ENCODE data around the gene CNTN1.

Gene CNTN1

DNA sequence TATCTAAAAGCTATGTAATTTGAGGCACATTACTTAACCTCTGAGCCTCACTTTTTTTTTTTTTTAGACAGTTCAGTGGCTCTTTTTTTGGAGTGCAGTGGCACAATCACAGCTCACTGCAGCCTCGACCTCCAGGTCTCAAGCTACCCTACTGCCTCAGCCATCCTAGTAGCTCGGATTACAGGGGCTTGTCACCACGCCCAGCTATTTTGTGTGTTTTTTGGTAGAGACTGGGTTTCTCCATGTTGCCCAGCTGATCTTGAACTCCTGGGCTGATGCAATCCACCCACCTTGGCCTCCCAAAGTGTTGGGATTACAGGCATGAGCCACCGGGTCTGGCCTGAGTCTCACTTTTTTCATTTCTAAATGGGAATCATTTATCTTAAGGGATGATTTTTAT is 303.9 kb downstream of the CNTN1 start:
- H3K36me3 Mint-ChIP-seq (ENCODE audit: low read depth), result no peaks in the 10 kb centered on the region
- no peak overlapping the region for H3K4me3 Mint-ChIP-seq
- no peaks in the 10 kb centered on the region for H3K4me1 Mint-ChIP-seq (ENCODE audit: low read depth)
- intact Hi-C loops (cut with micrococcal nuclease), result no loop called here
- H3K27ac Mint-ChIP-seq, result no peak overlapping the region
- peaks cover 9% of the 10 kb centered on the region for H3K9me3 Mint-ChIP-seq
- H3K27me3 Mint-ChIP-seq, result no peaks in the 10 kb centered on the region

DNA sequence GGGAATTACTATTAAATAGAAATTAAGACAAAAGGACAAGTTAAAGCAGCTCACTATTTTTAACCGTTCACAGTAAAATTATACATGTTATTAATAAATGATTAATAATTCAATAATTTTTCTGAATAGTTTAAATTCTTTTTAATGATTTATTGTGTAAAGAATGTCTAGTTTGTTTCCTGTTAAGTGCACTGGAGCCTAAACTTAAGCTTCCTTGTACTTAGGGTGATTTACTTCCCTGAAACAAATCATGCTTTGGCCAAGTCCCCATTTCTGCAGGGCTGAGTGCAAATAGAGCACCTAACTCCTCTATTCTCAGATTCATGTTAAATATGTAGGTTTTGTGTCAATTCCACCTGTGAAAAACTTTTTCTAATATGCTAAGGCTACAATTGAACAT is 307.0 kb downstream of the CNTN1 start:
- intact Hi-C loops (cut with micrococcal nuclease), result no loop called here
- Mint-ChIP-seq H3K4me3 (no peak overlapping the region), H3K27me3 (no peaks in the 10 kb centered on the region), H3K4me1 (ENCODE audit: low read depth) (no peaks in the 10 kb centered on the region), H3K9me3 (peaks cover 40% of the 10 kb centered on the region), H3K27ac (no peak overlapping the region), H3K36me3 (ENCODE audit: low read depth) (no peaks in the 10 kb centered on the region)

DNA sequence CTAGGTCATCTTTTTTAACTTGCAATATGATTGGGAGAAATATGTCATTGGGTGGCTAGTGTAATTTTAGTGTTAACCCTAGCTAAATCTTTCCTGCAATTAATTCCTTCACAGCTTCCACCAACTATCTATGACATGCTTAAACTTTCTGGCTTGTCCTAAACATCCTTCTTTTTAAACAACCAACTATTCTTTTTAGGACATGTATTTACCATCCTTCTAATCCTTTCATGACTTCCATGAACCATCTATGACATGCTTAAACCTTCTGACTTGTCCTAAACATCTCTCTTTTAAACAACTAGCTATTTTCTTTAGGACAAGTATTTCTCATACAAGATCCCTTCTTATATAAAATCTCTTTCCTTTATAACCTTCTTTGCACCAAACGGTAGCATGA is 316.2 kb downstream of the CNTN1 start:
- peaks cover 86% of the 10 kb centered on the region for H3K9me3 Mint-ChIP-seq
- no peak overlapping the region for H3K27ac Mint-ChIP-seq
- intact Hi-C loops (cut with micrococcal nuclease), result no loop called here
- H3K36me3 Mint-ChIP-seq (ENCODE audit: low read depth), result no peaks in the 10 kb centered on the region
- no peaks in the 10 kb centered on the region for H3K27me3 Mint-ChIP-seq
- H3K4me3 Mint-ChIP-seq, result no peak overlapping the region
- no peaks in the 10 kb centered on the region for H3K4me1 Mint-ChIP-seq (ENCODE audit: low read depth)

DNA sequence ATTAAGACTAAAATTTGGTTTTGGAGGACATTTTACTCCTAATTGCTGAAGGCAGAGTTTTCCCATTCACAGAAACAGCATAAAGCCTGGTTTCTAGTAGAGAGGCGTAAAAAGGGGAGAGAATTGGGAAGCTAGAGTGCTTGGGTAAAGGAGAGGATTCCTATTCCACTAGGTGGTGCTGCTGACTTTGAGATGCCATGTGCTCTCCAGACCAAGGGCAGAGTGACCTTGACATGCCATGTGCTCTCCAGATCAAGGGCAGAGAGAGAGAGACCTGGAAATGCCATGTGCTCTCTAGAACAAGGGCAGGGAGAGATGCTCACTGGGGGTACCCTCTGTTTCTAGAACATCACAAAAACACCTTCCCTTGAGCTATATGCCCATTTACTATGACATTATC is 319.7 kb downstream of the CNTN1 start:
- Mint-ChIP-seq H3K27me3 (no peaks in the 10 kb centered on the region), H3K4me1 (ENCODE audit: low read depth) (no peaks in the 10 kb centered on the region), H3K36me3 (ENCODE audit: low read depth) (no peaks in the 10 kb centered on the region), H3K4me3 (no peak overlapping the region), H3K9me3 (peaks cover 57% of the 10 kb centered on the region), H3K27ac (no peak overlapping the region)
- intact Hi-C loops (cut with micrococcal nuclease), result no loop called here

DNA sequence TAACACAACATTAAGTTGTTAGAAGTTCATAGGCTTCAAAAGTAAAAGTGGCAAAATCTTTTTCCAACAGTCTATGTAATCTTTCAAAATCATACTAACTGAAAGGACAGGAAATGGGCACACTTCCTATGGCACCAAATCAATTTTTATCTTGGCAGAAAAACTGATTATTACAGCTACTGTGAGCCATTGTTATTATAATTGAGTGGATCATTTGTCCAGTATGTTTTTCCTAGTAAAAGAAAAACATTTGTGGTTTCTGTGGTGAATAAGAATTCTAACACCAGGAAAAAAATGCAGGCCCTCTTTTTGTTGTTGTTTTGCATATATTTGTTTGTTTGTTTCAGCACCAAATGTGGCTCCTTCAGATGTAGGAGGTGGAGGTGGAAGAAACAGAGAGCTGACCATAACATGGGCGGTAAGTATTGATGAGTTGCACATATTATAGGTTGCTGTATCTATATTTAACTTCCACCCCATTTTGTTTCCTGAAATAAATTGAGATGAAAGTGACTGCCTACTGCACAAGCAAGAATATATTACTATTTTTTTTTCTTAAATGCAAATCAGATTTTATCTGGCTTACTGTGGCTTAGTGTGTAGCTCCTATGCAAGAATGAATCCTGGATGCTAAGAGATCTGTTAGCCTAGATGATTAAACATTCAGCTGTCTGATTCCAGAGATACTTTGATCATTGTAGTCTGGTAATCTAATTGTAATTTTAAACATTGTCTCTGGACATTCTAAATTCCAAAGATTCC is 321.8 kb downstream of the CNTN1 start:
- H3K27ac Mint-ChIP-seq, result no peak overlapping the region
- H3K27me3 Mint-ChIP-seq, result no peaks in the 10 kb centered on the region
- no peak overlapping the region for H3K4me3 Mint-ChIP-seq
- H3K9me3 Mint-ChIP-seq, result peaks cover 36% of the 10 kb centered on the region
- H3K4me1 Mint-ChIP-seq (ENCODE audit: low read depth), result no peaks in the 10 kb centered on the region
- no peaks in the 10 kb centered on the region for H3K36me3 Mint-ChIP-seq (ENCODE audit: low read depth)
- intact Hi-C loops (cut with micrococcal nuclease), result no loop called here

DNA sequence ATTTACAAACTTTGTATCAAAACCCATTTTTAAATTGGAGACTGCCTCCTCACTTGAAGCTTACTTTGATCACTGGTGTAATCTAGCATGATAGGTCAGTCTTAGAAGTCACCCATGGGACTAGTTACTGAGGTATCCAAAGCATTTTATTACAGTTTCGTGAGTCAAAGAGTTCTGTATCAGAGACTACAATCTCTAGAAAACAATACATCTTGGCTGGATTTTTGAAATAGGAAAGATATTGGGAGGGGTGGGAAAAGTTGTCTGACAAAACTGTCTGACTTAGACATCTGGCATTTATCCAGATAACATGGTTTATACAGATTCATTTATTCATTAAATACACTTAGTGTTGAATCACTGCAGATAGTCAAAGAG is 322.4 kb downstream of the CNTN1 start:
- H3K27ac Mint-ChIP-seq, result no peak overlapping the region
- H3K4me1 Mint-ChIP-seq (ENCODE audit: low read depth), result no peaks in the 10 kb centered on the region
- H3K4me3 Mint-ChIP-seq, result no peak overlapping the region
- H3K36me3 Mint-ChIP-seq (ENCODE audit: low read depth), result no peaks in the 10 kb centered on the region
- no peaks in the 10 kb centered on the region for H3K27me3 Mint-ChIP-seq
- H3K9me3 Mint-ChIP-seq, result peaks cover 36% of the 10 kb centered on the region
- intact Hi-C loops (cut with micrococcal nuclease), result no loop called here

DNA sequence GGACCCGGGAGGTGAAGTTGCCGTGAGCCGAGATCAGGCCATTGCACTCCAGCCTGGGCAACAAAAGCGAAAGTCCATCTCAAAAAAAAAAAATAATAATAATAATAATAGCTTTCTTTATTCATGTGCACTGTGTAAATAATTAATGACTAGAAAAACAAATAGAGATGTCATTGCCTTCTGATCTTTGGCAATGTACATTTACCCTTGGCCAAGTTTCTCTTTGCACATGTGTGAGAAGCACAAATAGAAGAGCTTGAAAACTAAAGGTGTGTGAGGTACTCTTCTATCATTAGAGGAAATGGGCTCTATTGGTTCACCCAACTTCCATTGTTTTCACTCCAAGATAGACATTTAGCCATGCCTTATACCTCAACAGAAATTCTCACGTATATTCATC is 325.8 kb downstream of the CNTN1 start:
- no peaks in the 10 kb centered on the region for H3K36me3 Mint-ChIP-seq (ENCODE audit: low read depth)
- intact Hi-C loops (cut with micrococcal nuclease), result no loop called here
- H3K4me1 Mint-ChIP-seq (ENCODE audit: low read depth), result no peaks in the 10 kb centered on the region
- no peak overlapping the region for H3K27ac Mint-ChIP-seq
- H3K9me3 Mint-ChIP-seq, result peaks cover 6% of the 10 kb centered on the region
- H3K27me3 Mint-ChIP-seq, result no peaks in the 10 kb centered on the region
- H3K4me3 Mint-ChIP-seq, result no peak overlapping the region

DNA sequence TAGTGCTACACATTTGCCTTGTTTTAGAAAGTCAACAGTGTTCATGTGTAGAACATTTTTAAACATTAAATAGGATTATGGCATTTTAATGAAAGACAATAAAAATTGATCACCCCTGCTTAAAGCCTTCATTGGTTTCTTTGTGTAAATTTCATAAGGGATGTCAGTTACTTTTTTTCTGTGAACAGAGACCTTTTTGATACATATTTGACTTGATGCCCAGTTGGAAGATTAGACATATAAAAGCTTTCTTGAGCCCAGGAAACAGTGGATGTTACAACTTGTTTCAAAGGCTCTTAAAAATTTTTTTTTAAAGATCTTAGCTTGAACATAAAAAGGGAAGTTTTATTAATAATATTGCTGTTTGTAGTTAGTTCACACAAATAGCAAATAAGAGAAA is 327.2 kb downstream of the CNTN1 start:
- Mint-ChIP-seq H3K9me3 (peaks cover 6% of the 10 kb centered on the region), H3K36me3 (ENCODE audit: low read depth) (no peaks in the 10 kb centered on the region), H3K4me3 (no peak overlapping the region), H3K4me1 (ENCODE audit: low read depth) (no peaks in the 10 kb centered on the region), H3K27me3 (no peaks in the 10 kb centered on the region), H3K27ac (no peak overlapping the region)
- intact Hi-C loops (cut with micrococcal nuclease), result no loop called here

DNA sequence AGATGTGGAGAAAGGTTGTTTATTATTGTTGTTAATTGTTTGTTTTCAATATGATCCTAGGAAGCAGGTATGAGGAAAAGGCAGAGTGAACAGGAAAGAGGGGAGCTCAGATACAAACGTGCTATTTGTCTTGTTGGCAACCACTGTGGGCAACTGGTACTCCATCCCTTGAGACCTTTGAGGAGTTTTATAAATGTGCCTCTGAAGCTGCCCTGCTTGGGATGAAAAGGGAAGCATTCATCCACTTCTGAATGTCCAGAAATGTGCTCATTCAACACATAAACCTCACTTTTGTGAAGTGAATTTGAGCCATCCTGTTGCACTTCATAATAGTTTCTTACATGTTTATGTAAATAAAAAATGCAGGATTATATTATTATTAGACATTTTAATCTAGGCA is 331.6 kb downstream of the CNTN1 start:
- no peaks in the 10 kb centered on the region for H3K27me3 Mint-ChIP-seq
- H3K4me3 Mint-ChIP-seq, result no peak overlapping the region
- H3K4me1 Mint-ChIP-seq (ENCODE audit: low read depth), result no peaks in the 10 kb centered on the region
- no peaks in the 10 kb centered on the region for H3K36me3 Mint-ChIP-seq (ENCODE audit: low read depth)
- H3K27ac Mint-ChIP-seq, result no peak overlapping the region
- no peaks in the 10 kb centered on the region for H3K9me3 Mint-ChIP-seq
- intact Hi-C loops (cut with micrococcal nuclease), result no loop called here

DNA sequence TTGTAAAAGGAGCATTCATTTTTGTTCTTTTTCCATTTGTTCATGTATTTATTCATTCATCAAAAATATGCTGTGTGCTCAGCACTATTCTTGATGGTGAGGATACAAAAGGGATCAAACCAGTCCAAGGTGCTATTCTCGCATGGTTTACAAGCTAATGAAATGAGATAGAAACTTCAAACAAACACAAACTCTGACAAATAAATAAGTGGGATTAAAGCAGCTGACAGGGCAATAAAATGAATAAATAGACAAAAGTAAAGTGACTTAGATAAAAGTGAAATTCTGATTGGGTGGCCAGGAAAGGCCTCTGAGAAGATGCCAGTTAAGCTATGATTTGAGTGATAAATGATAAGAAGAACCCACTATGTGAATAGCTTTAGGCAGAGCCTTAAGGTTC is 333.9 kb downstream of the CNTN1 start:
- no peaks in the 10 kb centered on the region for H3K36me3 Mint-ChIP-seq (ENCODE audit: low read depth)
- H3K4me3 Mint-ChIP-seq, result no peak overlapping the region

DNA sequence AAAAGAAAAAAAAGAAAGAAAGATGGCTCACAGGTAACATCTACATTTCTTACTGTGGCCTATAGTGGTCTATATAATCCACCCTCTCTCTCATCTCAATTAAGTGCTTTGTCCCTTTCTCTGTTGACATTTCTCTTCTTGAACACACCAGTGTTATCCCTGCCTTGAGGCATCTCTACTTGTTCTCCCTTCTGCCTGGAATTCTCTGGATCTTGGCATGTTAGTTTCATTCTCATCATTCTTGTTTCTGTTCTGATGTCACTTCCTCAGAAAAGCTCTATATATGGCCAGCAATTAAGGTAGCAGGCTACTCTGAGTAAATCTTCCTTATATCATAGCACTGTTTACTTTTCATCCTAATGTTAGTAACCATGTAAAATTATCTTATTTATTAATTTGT is 340.1 kb downstream of the CNTN1 start:
- H3K9me3 Mint-ChIP-seq, result no peaks in the 10 kb centered on the region
- H3K4me3 Mint-ChIP-seq, result no peak overlapping the region
- no peak overlapping the region for H3K27ac Mint-ChIP-seq
- no peaks in the 10 kb centered on the region for H3K4me1 Mint-ChIP-seq (ENCODE audit: low read depth)
- intact Hi-C loops (cut with micrococcal nuclease), result no loop called here
- H3K27me3 Mint-ChIP-seq, result no peaks in the 10 kb centered on the region
- H3K36me3 Mint-ChIP-seq (ENCODE audit: low read depth), result no peaks in the 10 kb centered on the region

More for the DNA sequence above, 333.9 kb downstream of the CNTN1 start:
- intact Hi-C loops (cut with micrococcal nuclease), result no loop called here
- Mint-ChIP-seq H3K27me3 (no peaks in the 10 kb centered on the region), H3K9me3 (no peaks in the 10 kb centered on the region), H3K4me1 (ENCODE audit: low read depth) (no peaks in the 10 kb centered on the region), H3K27ac (no peak overlapping the region)

DNA sequence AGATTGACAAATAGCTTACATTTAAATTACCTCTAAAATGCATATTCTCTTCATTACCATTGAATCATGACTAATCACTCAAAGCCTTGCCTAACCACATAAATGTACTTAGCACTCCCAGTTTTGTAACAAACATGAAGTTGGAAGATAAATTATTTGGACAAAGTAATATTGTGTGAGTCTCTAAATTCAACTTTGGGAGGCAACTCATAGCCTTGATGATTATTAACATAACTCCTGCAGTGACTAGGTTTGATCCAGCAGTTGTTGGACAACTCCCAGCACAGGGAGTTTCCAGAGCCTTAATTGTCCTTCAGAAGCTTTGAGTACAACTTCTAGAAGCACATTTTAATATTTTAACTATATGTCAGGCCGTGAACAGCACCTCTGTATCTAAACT is 342.4 kb downstream of the CNTN1 start:
- Mint-ChIP-seq H3K27ac (no peak overlapping the region), H3K4me1 (ENCODE audit: low read depth) (no peaks in the 10 kb centered on the region), H3K4me3 (no peak overlapping the region), H3K36me3 (ENCODE audit: low read depth) (no peaks in the 10 kb centered on the region), H3K27me3 (no peaks in the 10 kb centered on the region), H3K9me3 (no peaks in the 10 kb centered on the region)
- intact Hi-C loops (cut with micrococcal nuclease), result no loop called here

DNA sequence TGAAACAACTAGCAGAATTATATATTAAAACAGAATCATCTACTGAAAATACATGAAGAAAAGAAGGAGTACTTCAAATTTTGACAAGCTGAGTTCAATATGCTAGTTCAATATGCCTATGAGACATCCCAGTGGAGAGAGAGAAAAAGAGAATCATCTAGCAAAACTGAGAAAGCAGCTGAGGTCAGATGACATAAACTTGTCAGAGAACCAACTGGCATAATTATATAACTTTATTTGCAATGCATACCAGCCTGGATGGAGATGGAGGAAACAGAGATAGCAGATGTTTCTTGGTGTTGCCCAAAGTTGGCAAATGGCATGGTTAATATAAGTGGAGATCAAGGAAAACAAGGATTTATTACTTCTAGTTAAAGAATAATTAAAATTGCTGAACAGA is 347.2 kb downstream of the CNTN1 start:
- no peaks in the 10 kb centered on the region for H3K27me3 Mint-ChIP-seq
- intact Hi-C loops (cut with micrococcal nuclease), result no loop called here
- no peak overlapping the region for H3K27ac Mint-ChIP-seq
- H3K4me3 Mint-ChIP-seq, result no peak overlapping the region
- H3K9me3 Mint-ChIP-seq, result peaks cover 10% of the 10 kb centered on the region
- H3K4me1 Mint-ChIP-seq (ENCODE audit: low read depth), result no peaks in the 10 kb centered on the region
- H3K36me3 Mint-ChIP-seq (ENCODE audit: low read depth), result no peaks in the 10 kb centered on the region

DNA sequence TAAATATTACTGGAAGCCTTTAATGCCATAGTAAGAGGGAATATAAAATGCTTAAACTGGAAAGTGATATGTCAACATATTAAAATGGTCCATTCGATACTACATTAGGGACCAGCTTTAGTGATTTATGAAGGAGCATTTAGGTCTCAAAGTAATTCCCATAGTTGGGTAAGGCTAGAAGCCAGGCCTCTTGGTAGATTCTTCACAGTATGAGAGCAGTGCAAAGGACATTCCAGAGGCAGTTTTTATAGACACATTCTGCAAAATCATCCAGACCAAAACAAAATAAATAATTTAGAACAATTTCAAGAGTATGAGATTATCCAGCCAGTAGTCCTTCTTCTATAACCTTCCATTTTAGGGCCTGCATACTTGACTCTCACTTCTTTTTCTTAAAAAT is 353.3 kb downstream of the CNTN1 start:
- H3K9me3 Mint-ChIP-seq, result peaks cover 10% of the 10 kb centered on the region
- H3K27ac Mint-ChIP-seq, result no peak overlapping the region
- H3K4me1 Mint-ChIP-seq (ENCODE audit: low read depth), result no peaks in the 10 kb centered on the region
- intact Hi-C loops (cut with micrococcal nuclease), result no loop called here
- no peaks in the 10 kb centered on the region for H3K27me3 Mint-ChIP-seq
- no peaks in the 10 kb centered on the region for H3K36me3 Mint-ChIP-seq (ENCODE audit: low read depth)
- no peak overlapping the region for H3K4me3 Mint-ChIP-seq

DNA sequence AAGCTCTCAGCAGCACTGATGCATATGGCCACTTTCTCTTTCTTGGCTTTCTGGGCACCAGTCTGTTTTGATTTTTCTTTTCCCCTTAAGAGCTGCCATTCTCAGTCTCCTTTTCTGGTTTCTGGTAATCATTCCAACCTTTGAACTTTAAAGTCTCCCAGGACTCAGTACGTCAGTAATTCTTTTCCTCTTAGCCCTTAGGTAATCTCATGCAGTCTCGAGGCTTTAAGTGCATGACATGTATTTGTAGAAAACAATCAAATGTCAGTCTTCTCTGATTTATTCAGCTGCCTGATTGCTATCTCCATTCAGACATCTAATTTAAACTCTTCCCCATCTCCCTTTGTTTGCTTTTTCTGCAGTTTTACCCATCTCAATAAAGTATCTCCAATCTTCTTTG is 356.8 kb downstream of the CNTN1 start:
- intact Hi-C loops (cut with micrococcal nuclease), result no loop called here
- Mint-ChIP-seq H3K9me3 (no peaks in the 10 kb centered on the region), H3K4me3 (no peak overlapping the region), H3K4me1 (ENCODE audit: low read depth) (no peaks in the 10 kb centered on the region), H3K27me3 (no peaks in the 10 kb centered on the region), H3K27ac (no peak overlapping the region), H3K36me3 (ENCODE audit: low read depth) (no peaks in the 10 kb centered on the region)
